HepG2 (cell line): ENCODE data around the gene BAIAP2L2. TPM values are rescaled to one million over a fixed set of nuclear protein-coding genes. Genes with fewer than 3 reads are reported as not detected.

ENCODE experiments used
- CEBPG ChIP-seq: IDR thresholded peaks from 2 replicates; pipeline ENCODE4 v1.6.1; 2016
- DNMT1 ChIP-seq: sonication (generic); formaldehyde crosslinking; IDR thresholded peaks from 2 replicates; pipeline ENCODE4 v1.5.1; 2020; ENCODE audit warnings: mild to moderate bottlenecking, missing genetic modification reagents
- ELF4 ChIP-seq: sonication (generic); formaldehyde crosslinking; IDR thresholded peaks from 2 replicates; pipeline ENCODE4 v1.5.0; 2020; ENCODE audit warnings: missing genetic modification reagents, mild to moderate bottlenecking, moderate library complexity, borderline replicate concordance
- EZH2 ChIP-seq: conservative IDR thresholded peaks from 2 replicates; pipeline ENCODE4 v1.6.1; 2012; ENCODE audit warnings: mild to moderate bottlenecking, low read depth, low read length, moderate library complexity
- HDAC2 ChIP-seq: sonication (generic); formaldehyde crosslinking; IDR thresholded peaks from 2 replicates; pipeline ENCODE4 v1.4.0; 2020; ENCODE audit warnings: missing genetic modification reagents
- KDM4B ChIP-seq: sonication (generic); formaldehyde crosslinking; IDR thresholded peaks from 2 replicates; pipeline ENCODE4 v1.4.0; 2020; ENCODE audit warnings: missing genetic modification reagents
- NONO ChIP-seq, 2 experiments: fragments of 450-650 bp in 1 of 2; sonication (generic) in 1 of 2; formaldehyde crosslinking in 1 of 2; IDR thresholded peaks in 1 of 2; conservative IDR thresholded peaks in 1 of 2; 2 replicates each; pipeline versions ENCODE4 v1.6.1 to v1.8.0; 2017 to 2022; ENCODE audit warnings: mild to moderate bottlenecking in 1 of 2, missing genetic modification reagents in 1 of 2, moderate library complexity in 1 of 2
- NR2F6 ChIP-seq, 2 experiments: IDR thresholded peaks; 2 replicates each; pipeline ENCODE4 v1.6.1; 2016; ENCODE audit warnings: antibody characterized with exemption in 1 of 2, mild to moderate bottlenecking in 1 of 2
- RFXAP ChIP-seq: sonication (generic); formaldehyde crosslinking; IDR thresholded peaks from 2 replicates; pipeline ENCODE4 v1.4.0; 2020; ENCODE audit warnings: missing genetic modification reagents, borderline replicate concordance
- SIX1 ChIP-seq: sonication (generic); formaldehyde crosslinking; IDR thresholded peaks from 2 replicates; pipeline ENCODE4 v1.4.0; 2020; ENCODE audit warnings: missing genetic modification reagents, borderline replicate concordance
- SMAD9 ChIP-seq: sonication (generic); formaldehyde crosslinking; IDR thresholded peaks from 2 replicates; pipeline ENCODE4 v1.5.1; 2020; ENCODE audit warnings: mild to moderate bottlenecking, missing genetic modification reagents
- TFDP1 ChIP-seq: IDR thresholded peaks from 2 replicates; pipeline ENCODE4 v1.6.1; 2016; ENCODE audit warnings: missing compliant biosample characterization, missing genetic modification reagents, borderline replicate concordance
- TFE3 ChIP-seq: IDR thresholded peaks from 2 replicates; pipeline ENCODE4 v1.6.1; 2016
- ZNF263 ChIP-seq: sonication (generic); formaldehyde crosslinking; IDR thresholded peaks from 2 replicates; pipeline ENCODE4 v1.4.0; 2020; ENCODE audit warnings: missing genetic modification reagents
- ZNF558 ChIP-seq: sonication (generic); formaldehyde crosslinking; IDR thresholded peaks from 2 replicates; pipeline ENCODE4 v1.9.0; 2022; ENCODE audit warnings: mild to moderate bottlenecking, missing genetic modification reagents, borderline replicate concordance
- ZNF577 ChIP-seq: sonication (generic); formaldehyde crosslinking; IDR thresholded peaks from 2 replicates; pipeline ENCODE4 v1.4.0; 2020; ENCODE audit warnings: mild to moderate bottlenecking, low read depth, missing genetic modification reagents, borderline replicate concordance
- polyA plus RNA-seq, 8 experiments: library from polyadenylated mRNA; depleted of rRNA in 3 of 8; stranded (reverse) in 7 of 8; unstranded in 1 of 8; fragments of >200 nt; fragmentation: Illumina TruSeq in 4 of 8; extraction: Trizol in 4 of 8; gene quantifications; 2 replicates each; pipeline versions ENCODE4 v1.2.1 to v1.2.3, GENCODE V29; 2011 to 2016; ENCODE audit warnings: low read depth in 4 of 8, missing spikeins in 1 of 8, mixed read lengths in 1 of 8; ENCODE audit not compliant: insufficient read depth in 1 of 8
- total RNA-seq, 5 experiments: library from RNA; depleted of rRNA; stranded (reverse); fragments of >200 nt; fragmentation: Illumina TruSeq; extraction: Trizol; gene quantifications; 2 replicates each; pipeline ENCODE4 v1.2.3, GENCODE V29; 2016; ENCODE audit warnings: low read depth in 1 of 5
- TF ChIP-seq, protein P1 (sequence below): sonication (generic); formaldehyde crosslinking; conservative IDR thresholded peaks from 2 replicates; pipeline ENCODE4 v1.5.0; 2020; ENCODE audit warnings: missing genetic modification reagents
- TF ChIP-seq, protein P2 (sequence below): sonication (generic); formaldehyde crosslinking; IDR thresholded peaks from 2 replicates; pipeline ENCODE4 v1.4.0; 2020; ENCODE audit warnings: mild to moderate bottlenecking, missing genetic modification reagents
- TF ChIP-seq, protein P3 (sequence below): IDR thresholded peaks from 2 replicates; pipeline ENCODE4 v1.4.0; 2020; ENCODE audit warnings: mild to moderate bottlenecking, missing genetic modification reagents

BAIAP2L2 gene
- total and polyA plus RNA-seq, 2 of the 13 experiments (the other 11 are each of a cell fraction or from before 2014, with no cell fraction given): 4.4 to 7.5 TPM

DNA sequence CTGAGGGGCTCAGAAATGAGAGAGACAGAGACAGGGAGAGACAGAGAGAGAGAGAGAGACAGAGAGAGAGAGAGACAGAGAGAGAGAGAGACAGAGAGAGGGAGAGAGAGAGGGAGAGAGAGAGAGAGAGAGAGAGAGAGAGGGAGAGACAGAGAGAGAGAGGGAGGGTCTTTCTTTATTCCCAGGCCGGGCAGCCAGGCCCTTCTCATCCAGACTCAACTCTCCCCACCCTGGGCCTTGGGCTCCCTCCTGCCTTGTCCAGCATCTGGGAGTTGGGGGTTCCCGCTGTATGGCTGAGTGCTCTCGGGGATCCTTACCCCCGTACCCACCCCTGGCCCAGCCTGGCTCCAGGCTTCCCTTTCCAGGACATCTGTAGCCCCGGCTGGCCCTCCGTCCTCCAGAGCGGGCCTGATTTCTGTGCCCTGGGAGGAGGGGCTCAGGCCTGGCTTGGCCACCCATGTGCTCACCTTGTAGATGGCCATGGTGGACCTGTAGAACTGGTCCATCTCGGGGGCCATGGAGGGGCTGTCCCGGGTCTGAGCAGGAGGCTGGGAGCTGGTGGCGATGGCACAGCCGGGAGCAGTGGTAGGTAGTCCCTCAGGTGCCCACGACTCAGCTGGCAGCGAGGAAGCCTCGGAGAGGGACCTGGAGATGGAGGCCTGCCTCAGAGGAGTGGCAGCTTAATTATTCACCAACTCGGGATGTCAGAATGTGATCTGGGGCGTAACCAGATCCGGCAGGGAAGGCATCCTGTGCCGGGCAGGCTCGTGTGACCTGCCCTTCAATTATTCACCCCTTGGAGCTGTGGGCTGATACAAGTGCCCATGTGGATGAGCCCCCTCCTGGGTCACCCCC lies at the start of gene BAIAP2L2 (continued):
- TF ChIP-seq SIX1 (CRISPR knock-in tag): peak; percentile 81; the same call in 1 of the 2 replicates
- TF ChIP-seq ZNF263 (CRISPR knock-in tag): 0 out of 2 replicates have a peak, but pooled peaks have one; percentile 13
- TF ChIP-seq, protein P1, sequence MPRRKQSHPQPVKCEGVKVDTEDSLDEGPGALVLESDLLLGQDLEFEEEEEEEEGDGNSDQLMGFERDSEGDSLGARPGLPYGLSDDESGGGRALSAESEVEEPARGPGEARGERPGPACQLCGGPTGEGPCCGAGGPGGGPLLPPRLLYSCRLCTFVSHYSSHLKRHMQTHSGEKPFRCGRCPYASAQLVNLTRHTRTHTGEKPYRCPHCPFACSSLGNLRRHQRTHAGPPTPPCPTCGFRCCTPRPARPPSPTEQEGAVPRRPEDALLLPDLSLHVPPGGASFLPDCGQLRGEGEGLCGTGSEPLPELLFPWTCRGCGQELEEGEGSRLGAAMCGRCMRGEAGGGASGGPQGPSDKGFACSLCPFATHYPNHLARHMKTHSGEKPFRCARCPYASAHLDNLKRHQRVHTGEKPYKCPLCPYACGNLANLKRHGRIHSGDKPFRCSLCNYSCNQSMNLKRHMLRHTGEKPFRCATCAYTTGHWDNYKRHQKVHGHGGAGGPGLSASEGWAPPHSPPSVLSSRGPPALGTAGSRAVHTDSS (CRISPR knock-in tag): no peak
- TF ChIP-seq, protein P2, sequence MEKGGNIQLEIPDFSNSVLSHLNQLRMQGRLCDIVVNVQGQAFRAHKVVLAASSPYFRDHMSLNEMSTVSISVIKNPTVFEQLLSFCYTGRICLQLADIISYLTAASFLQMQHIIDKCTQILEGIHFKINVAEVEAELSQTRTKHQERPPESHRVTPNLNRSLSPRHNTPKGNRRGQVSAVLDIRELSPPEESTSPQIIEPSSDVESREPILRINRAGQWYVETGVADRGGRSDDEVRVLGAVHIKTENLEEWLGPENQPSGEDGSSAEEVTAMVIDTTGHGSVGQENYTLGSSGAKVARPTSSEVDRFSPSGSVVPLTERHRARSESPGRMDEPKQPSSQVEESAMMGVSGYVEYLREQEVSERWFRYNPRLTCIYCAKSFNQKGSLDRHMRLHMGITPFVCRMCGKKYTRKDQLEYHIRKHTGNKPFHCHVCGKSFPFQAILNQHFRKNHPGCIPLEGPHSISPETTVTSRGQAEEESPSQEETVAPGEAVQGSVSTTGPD (CRISPR knock-in tag): no peak
- TF ChIP-seq TFE3 (CRISPR knock-in tag): 0 out of 2 replicates have a peak, but pooled peaks have one; percentile 25
- no peak for TF ChIP-seq NONO (IDR thresholded peaks at IDR 0.05)
- no peak for TF ChIP-seq NONO (CRISPR knock-in tag; conservative IDR thresholded peaks at IDR 0.05)
- TF ChIP-seq NR2F6 (IDR thresholded peaks at IDR 0.05): no peak
- TF ChIP-seq NR2F6 (CRISPR knock-in tag; IDR thresholded peaks at IDR 0.05): peak; percentile 52; the same call in 1 of the 2 replicates
- TF ChIP-seq, protein P3, sequence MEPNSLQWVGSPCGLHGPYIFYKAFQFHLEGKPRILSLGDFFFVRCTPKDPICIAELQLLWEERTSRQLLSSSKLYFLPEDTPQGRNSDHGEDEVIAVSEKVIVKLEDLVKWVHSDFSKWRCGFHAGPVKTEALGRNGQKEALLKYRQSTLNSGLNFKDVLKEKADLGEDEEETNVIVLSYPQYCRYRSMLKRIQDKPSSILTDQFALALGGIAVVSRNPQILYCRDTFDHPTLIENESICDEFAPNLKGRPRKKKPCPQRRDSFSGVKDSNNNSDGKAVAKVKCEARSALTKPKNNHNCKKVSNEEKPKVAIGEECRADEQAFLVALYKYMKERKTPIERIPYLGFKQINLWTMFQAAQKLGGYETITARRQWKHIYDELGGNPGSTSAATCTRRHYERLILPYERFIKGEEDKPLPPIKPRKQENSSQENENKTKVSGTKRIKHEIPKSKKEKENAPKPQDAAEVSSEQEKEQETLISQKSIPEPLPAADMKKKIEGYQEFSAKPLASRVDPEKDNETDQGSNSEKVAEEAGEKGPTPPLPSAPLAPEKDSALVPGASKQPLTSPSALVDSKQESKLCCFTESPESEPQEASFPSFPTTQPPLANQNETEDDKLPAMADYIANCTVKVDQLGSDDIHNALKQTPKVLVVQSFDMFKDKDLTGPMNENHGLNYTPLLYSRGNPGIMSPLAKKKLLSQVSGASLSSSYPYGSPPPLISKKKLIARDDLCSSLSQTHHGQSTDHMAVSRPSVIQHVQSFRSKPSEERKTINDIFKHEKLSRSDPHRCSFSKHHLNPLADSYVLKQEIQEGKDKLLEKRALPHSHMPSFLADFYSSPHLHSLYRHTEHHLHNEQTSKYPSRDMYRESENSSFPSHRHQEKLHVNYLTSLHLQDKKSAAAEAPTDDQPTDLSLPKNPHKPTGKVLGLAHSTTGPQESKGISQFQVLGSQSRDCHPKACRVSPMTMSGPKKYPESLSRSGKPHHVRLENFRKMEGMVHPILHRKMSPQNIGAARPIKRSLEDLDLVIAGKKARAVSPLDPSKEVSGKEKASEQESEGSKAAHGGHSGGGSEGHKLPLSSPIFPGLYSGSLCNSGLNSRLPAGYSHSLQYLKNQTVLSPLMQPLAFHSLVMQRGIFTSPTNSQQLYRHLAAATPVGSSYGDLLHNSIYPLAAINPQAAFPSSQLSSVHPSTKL (CRISPR knock-in tag): 0 out of 2 replicates have a peak, but pooled peaks have one; percentile 26
- TF ChIP-seq ZNF558: no peak
- no peak for TF ChIP-seq EZH2
- no peak for TF ChIP-seq ZNF577 (CRISPR knock-in tag)
- no peak for TF ChIP-seq SMAD9
- TF ChIP-seq HDAC2 (CRISPR knock-in tag): peak; percentile 53; the same call in 1 of the 2 replicates
- TF ChIP-seq ELF4 (CRISPR knock-in tag): no peak
- TF ChIP-seq TFDP1 (CRISPR knock-in tag): no peak
- TF ChIP-seq KDM4B (CRISPR knock-in tag): no peak
- TF ChIP-seq CEBPG: no peak
- 0 out of 2 replicates have a peak, but pooled peaks have one; percentile 55 for TF ChIP-seq RFXAP (CRISPR knock-in tag)
- no peak for TF ChIP-seq DNMT1 (CRISPR knock-in tag)
